Testis (tissue), 2 donors: ENCODE measurements around the gene PREPL.

Source experiments
- CTCF ChIP-seq, 3 experiments: fragments of 450-650 bp in 2 of 3; fragments of 200-600 bp in 1 of 3; sonication (generic) in 1 of 3; IDR thresholded peaks; one replicate each; pipeline ENCODE4 v1.5.1; 2016 to 2019; ENCODE audit warnings: antibody characterized with exemption in 3 of 3, mild to moderate bottlenecking in 2 of 3, moderate library complexity in 1 of 3
- POLR2A ChIP-seq: fragments of 450-650 bp; IDR thresholded peaks from one replicate; pipeline ENCODE4 v1.6.1; 2017; ENCODE audit warnings: antibody characterized with exemption, mild to moderate bottlenecking, moderate library complexity

GRCh38 chr2:44377486-44377885 is 16.2 kb upstream of the PREPL start:
- TF ChIP-seq CTCF (IDR thresholded peaks at IDR 0.05), result no peak
- no peak for TF ChIP-seq POLR2A
